H1 (cell line): ENCODE results near the gene LRRTM4. TPM values are rescaled to one million over a fixed set of nuclear protein-coding genes. Genes with fewer than 3 reads are reported as not detected.

ENCODE experiments used
- CTCF ChIA-PET: fragments of 300-600 bp; sonication (Branson Sonifier 250); formaldehyde crosslinking; loops from one replicate; lab custom pipeline; 2021; ENCODE audit not compliant: partially characterized antibody; lab: Charles Lee
- POLR2A ChIA-PET: fragments of 300-600 bp; sonication (Branson Sonifier 250); formaldehyde crosslinking; loops from one replicate; lab custom pipeline; 2021; ENCODE audit warnings: inconsistent platforms; ENCODE audit not compliant: partially characterized antibody; lab: Charles Lee
- DNase-seq, 2 experiments: peaks; one replicate each; pipeline versions ENCODE4 v3.0.0 to v3.0.0-alpha.2; 2010 to 2022; ENCODE audit warnings: low spot score in 2 of 2, low read depth in 1 of 2, mixed read lengths in 1 of 2
- FAIRE-seq: peaks from 2 replicates; lab custom pipeline; 2011; peaks lifted over from hg19 to GRCh38; lab: Jason Lieb, UNC
- H2AFZ ChIP-seq: 2 replicates; pipeline ENCODE4 v1.8.1; 2012; ENCODE audit warnings: low read length, inconsistent platforms
- H2AK5ac ChIP-seq: 2 replicates; pipeline ENCODE4 v1.6.1; 2013; ENCODE audit warnings: low read depth, low read length
- H2BK120ac ChIP-seq: replicated peaks from 2 replicates; pipeline ENCODE3; 2013; ENCODE audit warnings: low read depth, low read length, inconsistent platforms
- H2BK12ac ChIP-seq: 2 replicates; pipeline ENCODE4 v1.6.1; 2013; ENCODE audit warnings: low read depth, low read length
- H2BK15ac ChIP-seq: 2 replicates; pipeline ENCODE4 v1.6.1; 2013; ENCODE audit warnings: low read length
- H2BK20ac ChIP-seq: 2 replicates; pipeline ENCODE4 v1.6.1; 2013; ENCODE audit warnings: low read length
- H2BK5ac ChIP-seq: 2 replicates; pipeline ENCODE4 v1.6.1; 2013; ENCODE audit warnings: low read depth, low read length
- H3K14ac ChIP-seq: 2 replicates; pipeline ENCODE4 v1.6.1; 2013; ENCODE audit warnings: inconsistent platforms; ENCODE audit not compliant: insufficient read length
- H3K18ac ChIP-seq: 2 replicates; pipeline ENCODE4 v1.6.1; 2013; ENCODE audit warnings: low read length; ENCODE audit errors: extremely low read depth
- H3K23ac ChIP-seq: 2 replicates; pipeline ENCODE4 v1.6.1; 2013; ENCODE audit warnings: inconsistent platforms; ENCODE audit not compliant: insufficient read length
- H3K23me2 ChIP-seq: 2 replicates; pipeline ENCODE4 v1.6.1; 2013; ENCODE audit warnings: low read depth, low read length
- H3K27ac ChIP-seq: 2 replicates; pipeline ENCODE4 v1.6.1; 2011; ENCODE audit warnings: low read depth, low read length, inconsistent platforms
- H3K27me3 ChIP-seq, 4 experiments: replicated peaks in 1 of 4; 1 replicate in 1 of 4; 2 replicates in 3 of 4; pipeline versions ENCODE4 v1.6.1 to v1.8.1; 2011 to 2013; ENCODE audit warnings: low read length in 3 of 4, mild to moderate bottlenecking in 3 of 4, inconsistent platforms in 2 of 4, mixed read lengths in 2 of 4, moderate library complexity in 1 of 4; ENCODE audit not compliant: control insufficient read depth in 3 of 4, insufficient read depth in 3 of 4; ENCODE audit errors: extremely low read depth in 1 of 4
- H3K36me3 ChIP-seq, 4 experiments: 2 replicates each; pipeline versions ENCODE4 v1.6.1 to v1.8.1; 2011 to 2013; ENCODE audit warnings: mild to moderate bottlenecking in 4 of 4, low read length in 3 of 4, moderate library complexity in 2 of 4, control low read depth in 1 of 4, inconsistent platforms in 1 of 4; ENCODE audit not compliant: insufficient read depth in 4 of 4, control insufficient read depth in 2 of 4
- H3K4ac ChIP-seq: replicated peaks from 2 replicates; pipeline ENCODE3; 2013; ENCODE audit warnings: low read length, low read depth, mixed read lengths, inconsistent platforms; ENCODE audit not compliant: insufficient read length
- H3K4me1 ChIP-seq, 4 experiments: replicated peaks in 1 of 4; 1 replicate in 1 of 4; 2 replicates in 3 of 4; pipeline versions ENCODE4 v1.6.1 to v1.8.1; 2011 to 2013; ENCODE audit warnings: low read length in 3 of 4, inconsistent platforms in 2 of 4, mixed read lengths in 1 of 4; ENCODE audit not compliant: insufficient read depth in 4 of 4, control insufficient read depth in 3 of 4
- H3K4me2 ChIP-seq, 2 experiments: 2 replicates each; pipeline versions ENCODE4 v1.6.1 to v1.8.1; 2011 to 2013; ENCODE audit warnings: low read depth in 2 of 2, low read length in 2 of 2, control low read depth in 1 of 2, inconsistent platforms in 1 of 2, mild to moderate bottlenecking in 1 of 2; ENCODE audit not compliant: insufficient read depth in 1 of 2
- H3K4me3 ChIP-seq, 4 experiments: fragments of 200-600, 300-600 bp in 1 of 4; sonication (generic), shearing (Covaris generic), sonication (Bioruptor Twin) in 1 of 4; 2 replicates each; pipeline versions ENCODE4 v1.5.1 to v1.8.1; 2011 to 2016; ENCODE audit warnings: low read length in 4 of 4, low read depth in 3 of 4, control low read depth in 2 of 4, inconsistent platforms in 2 of 4, mild to moderate bottlenecking in 2 of 4, mixed read lengths in 1 of 4, moderate library complexity in 1 of 4; ENCODE audit not compliant: insufficient read depth in 2 of 4; ENCODE audit errors: extremely low read depth in 1 of 4
- H3K56ac ChIP-seq: replicated peaks from 2 replicates; pipeline ENCODE3; 2013; ENCODE audit warnings: low read depth, mild to moderate bottlenecking, mixed read lengths, low read length, inconsistent platforms; ENCODE audit not compliant: insufficient read length
- H3K79me1 ChIP-seq: 2 replicates; pipeline ENCODE4 v1.6.1; 2013; ENCODE audit warnings: low read depth, low read length, control low read depth
- H3K79me2 ChIP-seq, 2 experiments: 2 replicates each; pipeline versions ENCODE4 v1.6.1 to v1.8.1; 2012 to 2013; ENCODE audit warnings: low read length in 2 of 2, mild to moderate bottlenecking in 2 of 2, inconsistent platforms in 1 of 2; ENCODE audit not compliant: insufficient read depth in 2 of 2, control insufficient read depth in 1 of 2
- H3K9ac ChIP-seq, 4 experiments: replicated peaks in 1 of 4; 1 replicate in 1 of 4; 2 replicates in 3 of 4; pipeline versions ENCODE4 v1.6.1 to v1.8.1; 2011 to 2013; ENCODE audit warnings: low read depth in 3 of 4, low read length in 3 of 4, control low read depth in 2 of 4, mild to moderate bottlenecking in 2 of 4, moderate library complexity in 2 of 4, inconsistent platforms in 1 of 4; ENCODE audit errors: extremely low read depth in 1 of 4
- H3K9me3 ChIP-seq, 2 experiments: 2 replicates each; pipeline versions ENCODE4 v1.6.1 to v1.8.1; 2012 to 2013; ENCODE audit warnings: mild to moderate bottlenecking in 2 of 2, moderate library complexity in 2 of 2, control low read depth in 1 of 2, inconsistent platforms in 1 of 2, low read depth in 1 of 2, low read length in 1 of 2, mixed read lengths in 1 of 2; ENCODE audit not compliant: insufficient read depth in 2 of 2
- H4K20me1 ChIP-seq, 2 experiments: replicated peaks in 1 of 2; 2 replicates each; pipeline versions ENCODE3 to v1.8.1; 2011 to 2013; ENCODE audit warnings: inconsistent platforms in 2 of 2, low read length in 2 of 2, mild to moderate bottlenecking in 1 of 2; ENCODE audit not compliant: insufficient read depth in 2 of 2, control insufficient read depth in 1 of 2
- H4K5ac ChIP-seq: 2 replicates; pipeline ENCODE4 v1.6.1; 2013; ENCODE audit warnings: low read length, low read depth, mixed read lengths, inconsistent platforms; ENCODE audit not compliant: insufficient read length
- H4K8ac ChIP-seq: 2 replicates; pipeline ENCODE4 v1.8.0; 2013; ENCODE audit warnings: mild to moderate bottlenecking, moderate library complexity, low read length, inconsistent platforms; ENCODE audit not compliant: insufficient read depth; ENCODE audit errors: extremely low read depth
- H4K91ac ChIP-seq: replicated peaks from 2 replicates; pipeline ENCODE3; 2013; ENCODE audit warnings: low read length, mixed read lengths, inconsistent platforms; ENCODE audit not compliant: insufficient read length
- KDM1A ChIP-seq: fragments of 200-600, 300-600 bp; sonication (generic); IDR thresholded peaks from 2 replicates; pipeline ENCODE4 v1.7.1; 2016; ENCODE audit warnings: mild to moderate bottlenecking, low read length, borderline replicate concordance
- MAFK ChIP-seq: IDR thresholded peaks from 2 replicates; pipeline ENCODE4 v1.6.1; 2012; ENCODE audit warnings: low read depth, mild to moderate bottlenecking, improper control_type of control experiment, low read length
- SIX5 ChIP-seq: IDR thresholded peaks from 2 replicates; pipeline ENCODE4 v1.6.1; 2011; ENCODE audit warnings: mild to moderate bottlenecking, low read depth, low read length
- WGBS, 2 experiments: shearing (Covaris generic) in 1 of 2; methylation state at CpG; one replicate each; pipeline versions ENCODE4 v1.1.6 to v1.1.7; 2013 to 2015; ENCODE audit warnings: low lambda C conversion rate in 2 of 2, mixed read lengths in 2 of 2, inconsistent platforms in 1 of 2, low coverage in 1 of 2, missing lambda C conversion rate in 1 of 2; ENCODE audit not compliant: insufficient replicate concordance in 2 of 2, insufficient coverage in 1 of 2, insufficient read length in 1 of 2; ENCODE audit errors: extremely low coverage in 1 of 2, missing lambda C conversion rate in 1 of 2; 5-methylcytosine and 5-hydroxymethylcytosine counted together
- polyA plus RNA-seq, 7 experiments: library from polyadenylated mRNA; depleted of rRNA in 3 of 7; stranded (reverse) in 5 of 7; unstranded in 2 of 7; fragments of >200 nt in 5 of 7; fragments of 200-250 nt in 2 of 7; gene quantifications; 1 replicate in 5 of 7; 2 replicates in 1 of 7; 4 replicates in 1 of 7; pipeline versions ENCODE4 v1.2.1 to v1.2.3, GENCODE V29; 2011 to 2013; ENCODE audit warnings: missing spikeins in 2 of 7, mixed read lengths in 2 of 7
- total RNA-seq: library from RNA; stranded (reverse); fragmentation: NEBNext Ultra II Directional; extraction: Animal tissue kit (Norgen Biotek cat#: 25700); gene quantifications from 2 replicates; pipeline ENCODE4 v1.2.1, GENCODE V29; 2021
- TF ChIP-seq, protein P1 (sequence below): IDR thresholded peaks from 2 replicates; pipeline ENCODE4 v1.6.1; 2011; ENCODE audit warnings: low read depth, mild to moderate bottlenecking, low read length; ENCODE audit not compliant: insufficient read depth

Gene LRRTM4
- total and polyA plus RNA-seq, 2 of the 8 experiments (the other 6 are each of a cell fraction or from before 2014, with no cell fraction given) = 3.6 to 9.5 TPM

DNA sequence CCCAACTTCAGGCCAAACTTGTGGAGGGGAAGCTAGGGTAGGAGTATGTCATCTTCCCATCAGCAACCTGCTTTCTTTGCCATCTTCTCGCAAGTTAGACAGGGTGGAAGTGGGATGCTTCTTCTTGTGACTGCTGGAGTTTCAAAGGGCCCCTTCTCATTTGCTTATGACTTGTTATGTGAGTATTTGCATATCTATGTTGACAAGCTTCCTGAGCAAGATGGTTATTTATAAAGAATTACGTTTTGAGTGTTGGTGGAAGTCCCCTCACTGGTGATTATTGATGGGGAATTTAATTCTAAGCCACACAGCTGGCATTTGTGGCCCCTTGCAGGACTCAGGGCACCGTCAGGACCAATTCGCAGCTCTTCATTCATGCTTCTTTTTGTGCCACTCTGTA, 791.0 kb downstream of the LRRTM4 start:
- Histone ChIP-seq H3K27ac (no peak overlapping the region), H3K23me2 (no peaks in the 10 kb centered on the region), H3K4me1 (no peaks in the 10 kb centered on the region), H2BK5ac (no peak overlapping the region), H3K27me3 (no peaks in the 10 kb centered on the region), H3K79me1 (no peaks in the 10 kb centered on the region), H3K4me2 (no peak overlapping the region), H2BK20ac (no peak overlapping the region), H2BK12ac (no peak overlapping the region), H3K36me3 (no peaks in the 10 kb centered on the region), H3K4ac (no peak overlapping the region), H4K8ac (no peak overlapping the region), H2BK15ac (no peak overlapping the region), H3K9me3 (peaks cover 0 to 6% of the 10 kb centered on the region in 2 experiments; a peak in 1 of 4 replicates), H3K79me2 (no peaks in the 10 kb centered on the region), H4K20me1 (no peaks in the 10 kb centered on the region), H3K14ac (no peak overlapping the region), H2BK120ac (no peak overlapping the region), H4K91ac (no peak overlapping the region), H3K18ac (no peak overlapping the region), H3K23ac (no peak overlapping the region)
- ChIA-PET POLR2A (interaction anchor here (0.6 kb wide), 1 partner anchor 86 kb away, joined by 3 read pairs; no protein-coding TSS in a partner anchor), CTCF (no interaction called here)
- FAIRE-seq (no peak), DNase-seq (no peak)
- WGBS, 2 experiments = 88% methylated on average over 4 of the region's 4 CpGs; no CpG with 5 or more reads in 1 of the 2 experiments
- TF ChIP-seq SIX5 (no peak), MAFK (no peak), KDM1A (no peak)
- TF ChIP-seq, protein P1, sequence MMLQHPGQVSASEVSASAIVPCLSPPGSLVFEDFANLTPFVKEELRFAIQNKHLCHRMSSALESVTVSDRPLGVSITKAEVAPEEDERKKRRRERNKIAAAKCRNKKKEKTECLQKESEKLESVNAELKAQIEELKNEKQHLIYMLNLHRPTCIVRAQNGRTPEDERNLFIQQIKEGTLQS = no peak
- TF ChIP-seq, all 59 proteins: peak for 0
- Histone ChIP-seq H3K56ac (no peak overlapping the region), H3K9ac (no peak overlapping the region), H3K4me3 (no peak overlapping the region), H2AK5ac (no peak overlapping the region), H2AFZ (no peak overlapping the region), H4K5ac (no peak overlapping the region)
